HEK293 (cell line): ENCODE data around the gene SLC8A3.

Experiments used
- CTCF ChIA-PET: fragments of 350-600 bp; formaldehyde crosslinking; extraction: SDS; loops from one replicate; lab custom pipeline; 2021; ENCODE audit warnings: antibody characterized with exemption; lab: Yijun Ruan, JAX
- POLR2A ChIA-PET: fragments of 300-600 bp; formaldehyde crosslinking; extraction: SDS; loops from one replicate; lab custom pipeline; 2020; ENCODE audit warnings: antibody characterized with exemption, inconsistent platforms; lab: Yijun Ruan, JAX
- H3K27ac ChIP-seq: fragments of 200-500 bp; sonication (Bioruptor generic); 2 replicates; pipeline ENCODE4 v1.5.1; 2014; ENCODE audit warnings: low read depth, low read length, control low read depth, inconsistent platforms; ENCODE audit errors: extremely low read depth
- H3K36me3 ChIP-seq, 2 experiments: fragments of 200-500 bp in 1 of 2; sonication (Bioruptor generic) in 1 of 2; 1 replicate in 1 of 2; 2 replicates in 1 of 2; pipeline ENCODE4 v1.5.1; 2014 to 2017; ENCODE audit warnings: inconsistent platforms in 2 of 2, low read length in 2 of 2; ENCODE audit not compliant: control insufficient read depth in 2 of 2, insufficient read depth in 1 of 2
- H3K4me1 ChIP-seq: fragments of 200-500 bp; sonication (Bioruptor generic); 2 replicates; pipeline ENCODE4 v1.5.1; 2014; ENCODE audit warnings: mild to moderate bottlenecking, low read length, inconsistent platforms; ENCODE audit not compliant: control insufficient read depth, insufficient read depth
- H3K4me3 ChIP-seq: 2 replicates; pipeline ENCODE4 v1.5.1; 2011; ENCODE audit warnings: low read depth, mild to moderate bottlenecking, control low read depth, low read length, moderate library complexity
- H3K9me3 ChIP-seq: fragments of 200-500 bp; sonication (Bioruptor generic); 2 replicates; pipeline ENCODE4 v1.5.1; 2014; ENCODE audit warnings: low read depth, low read length, inconsistent platforms; ENCODE audit not compliant: control insufficient read depth, insufficient read depth
- KLF1 ChIP-seq: fragments of 450-650 bp; formaldehyde crosslinking; IDR thresholded peaks from 2 replicates; pipeline ENCODE4 v1.5.1; 2016; ENCODE audit warnings: missing biosample characterization, missing genetic modification characterization
- PRDM1 ChIP-seq: fragments of 450-650 bp; formaldehyde crosslinking; IDR thresholded peaks from 2 replicates; pipeline ENCODE4; 2016; ENCODE audit warnings: missing biosample characterization, missing genetic modification characterization
- PRDM4 ChIP-seq: fragments of 450-650 bp; formaldehyde crosslinking; IDR thresholded peaks from 2 replicates; pipeline ENCODE4 v1.5.1; 2017; ENCODE audit warnings: missing biosample characterization, missing genetic modification characterization
- REST ChIP-seq: fragments of 450-650 bp; formaldehyde crosslinking; IDR thresholded peaks from 2 replicates; pipeline ENCODE4 v1.5.1; 2016; ENCODE audit warnings: missing biosample characterization, missing genetic modification characterization
- SP7 ChIP-seq: fragments of 450-650 bp; formaldehyde crosslinking; IDR thresholded peaks from 2 replicates; pipeline ENCODE4 v1.5.1; 2016; ENCODE audit warnings: missing biosample characterization, missing genetic modification characterization
- TCF7L2 ChIP-seq: IDR thresholded peaks from 2 replicates; pipeline ENCODE4 v1.6.1; 2011; ENCODE audit warnings: low read depth, mild to moderate bottlenecking, inconsistent platforms, low read length, moderate library complexity, borderline replicate concordance
- YY2 ChIP-seq: fragments of 450-650 bp; formaldehyde crosslinking; IDR thresholded peaks from 2 replicates; pipeline ENCODE4 v1.5.1; 2016; ENCODE audit warnings: missing biosample characterization, missing genetic modification characterization
- ZBTB26 ChIP-seq: fragments of 450-650 bp; formaldehyde crosslinking; optimal IDR thresholded peaks from 2 replicates; pipeline ENCODE3; 2016; ENCODE audit warnings: missing biosample characterization, mild to moderate bottlenecking, missing genetic modification characterization
- ZNF214 ChIP-seq: fragments of 450-650 bp; formaldehyde crosslinking; IDR thresholded peaks from 2 replicates; pipeline ENCODE4 v1.5.1; 2017; ENCODE audit warnings: missing biosample characterization, mild to moderate bottlenecking, missing genetic modification characterization, borderline replicate concordance
- ZNF223 ChIP-seq: fragments of 450-650 bp; formaldehyde crosslinking; IDR thresholded peaks from 2 replicates; pipeline ENCODE4 v1.5.1; 2016; ENCODE audit warnings: missing biosample characterization, missing genetic modification characterization
- ZNF24 ChIP-seq: fragments of 450-650 bp; formaldehyde crosslinking; IDR thresholded peaks from 2 replicates; pipeline ENCODE4 v1.5.1; 2016; ENCODE audit warnings: missing biosample characterization, missing genetic modification characterization
- ZNF398 ChIP-seq: fragments of 450-650 bp; formaldehyde crosslinking; IDR thresholded peaks from 2 replicates; pipeline ENCODE4 v1.5.1; 2017; ENCODE audit warnings: missing biosample characterization, missing genetic modification characterization
- ZNF510 ChIP-seq: fragments of 450-650 bp; formaldehyde crosslinking; IDR thresholded peaks from 2 replicates; pipeline ENCODE4 v1.5.1; 2018; ENCODE audit warnings: mild to moderate bottlenecking, missing genetic modification characterization, missing biosample characterization; ENCODE audit not compliant: insufficient replicate concordance
- ZNF513 ChIP-seq: fragments of 450-650 bp; IDR thresholded peaks from 2 replicates; pipeline ENCODE4 v1.5.1; 2018; ENCODE audit warnings: missing biosample characterization, missing genetic modification characterization
- ZNF521 ChIP-seq: fragments of 450-650 bp; formaldehyde crosslinking; IDR thresholded peaks from 2 replicates; pipeline ENCODE4 v1.5.1; 2017; ENCODE audit warnings: missing biosample characterization, mild to moderate bottlenecking, missing genetic modification characterization
- ZNF529 ChIP-seq: fragments of 450-650 bp; formaldehyde crosslinking; IDR thresholded peaks from 2 replicates; pipeline ENCODE4 v1.5.1; 2017; ENCODE audit warnings: missing genetic modification characterization, missing biosample characterization; ENCODE audit not compliant: insufficient replicate concordance
- ZNF639 ChIP-seq: fragments of 450-650 bp; formaldehyde crosslinking; IDR thresholded peaks from 2 replicates; pipeline ENCODE4 v1.5.1; 2016; ENCODE audit warnings: missing biosample characterization, missing genetic modification characterization
- ZNF654 ChIP-seq: fragments of 450-650 bp; formaldehyde crosslinking; IDR thresholded peaks from 2 replicates; pipeline ENCODE4 v1.5.1; 2016; ENCODE audit warnings: low read depth, missing biosample characterization, missing genetic modification characterization
- ZNF692 ChIP-seq: fragments of 450-650 bp; formaldehyde crosslinking; IDR thresholded peaks from 2 replicates; pipeline ENCODE4 v1.5.1; 2016; ENCODE audit warnings: missing biosample characterization, missing genetic modification characterization
- ZNF843 ChIP-seq: fragments of 450-650 bp; formaldehyde crosslinking; IDR thresholded peaks from 2 replicates; pipeline ENCODE4 v1.5.1; 2016; ENCODE audit warnings: missing biosample characterization, missing genetic modification characterization

Gene SLC8A3

GRCh38 chr14:70004791-70005190 lies 184.0 kb downstream of the SLC8A3 start:
- Histone ChIP-seq H3K36me3 (no peaks in the 10 kb centered on the region), H3K4me3 (no peak overlapping the region), H3K9me3 (no peaks in the 10 kb centered on the region), H3K4me1 (peaks cover 36% of the 10 kb centered on the region), H3K27ac (no peak overlapping the region)
- CTCF ChIA-PET, result interaction anchor here (0.7 to 1.2 kb wide), 3 partner anchors 9 to 335 kb away, joined by 3 to 5 read pairs (median 4); no protein-coding TSS in a partner anchor
- POLR2A ChIA-PET, result no interaction called here
- TF ChIP-seq ZNF510 (tag by site-specific recombination) (no peak), ZNF521 (tag by site-specific recombination) (no peak), KLF1 (tag by site-specific recombination) (no peak), YY2 (no peak), ZNF223 (tag by site-specific recombination) (no peak), PRDM1 (tag by site-specific recombination) (no peak), REST (tag by site-specific recombination) (no peak), ZNF654 (tag by site-specific recombination) (no peak), ZNF843 (tag by site-specific recombination) (no peak), ZNF24 (tag by site-specific recombination) (no peak), ZNF214 (no peak), ZNF513 (no peak), ZBTB26 (no peak), ZNF398 (tag by site-specific recombination) (no peak)

- no peaks in the 10 kb centered on the region for H3K9me3 ChIP-seq
- H3K4me1 ChIP-seq, result peaks cover 43% of the 10 kb centered on the region
- POLR2A ChIA-PET, result no interaction called here
- no peak overlapping the region for H3K4me3 ChIP-seq
- H3K27ac ChIP-seq, result peak overlapping the region; percentile 72
- CTCF ChIA-PET, result interaction anchor here (0.9 kb wide), 1 partner anchor 15 kb away, joined by 3 read pairs; no protein-coding TSS in a partner anchor
- H3K36me3 ChIP-seq, result no peaks in the 10 kb centered on the region
- TF ChIP-seq ZNF692 (tag by site-specific recombination) (no peak), TCF7L2 (no peak), ZNF529 (no peak), SP7 (tag by site-specific recombination) (peak; percentile 60), ZNF639 (peak; percentile 53), PRDM4 (tag by site-specific recombination) (peak; percentile 78)
Measured at GRCh38 chr14:70002589-70003346, 186.0 kb downstream of the SLC8A3 start.
